H9 (cell line): Measurements from ENCODE around the gene APP. TPM values are rescaled to one million over a fixed set of nuclear protein-coding genes. Genes with fewer than 3 reads are reported as not detected.

Experiments
- DNase-seq: peaks from one replicate; pipeline ENCODE4 v3.0.0-alpha.2; 2017
- H2AFZ ChIP-seq: one replicate; pipeline ENCODE4 v1.6.1; 2013; ENCODE audit warnings: mild to moderate bottlenecking, low read length, control low read depth, moderate library complexity
- H2AK5ac ChIP-seq: 2 replicates; pipeline ENCODE4 v1.6.1; 2013; ENCODE audit warnings: low read length, control low read depth, mixed read lengths; ENCODE audit not compliant: insufficient read length
- H2BK120ac ChIP-seq: one replicate; pipeline ENCODE4 v1.6.1; 2013; ENCODE audit warnings: low read depth, mild to moderate bottlenecking, low read length, control low read depth, inconsistent platforms; ENCODE audit not compliant: poor library complexity, severe bottlenecking
- H2BK12ac ChIP-seq: 2 replicates; pipeline ENCODE4 v1.6.1; 2013; ENCODE audit warnings: low read length, control low read depth, mixed read lengths, low read depth; ENCODE audit not compliant: insufficient read length
- H2BK15ac ChIP-seq: 2 replicates; pipeline ENCODE4 v1.6.1; 2013; ENCODE audit warnings: low read depth, low read length, control low read depth
- H2BK20ac ChIP-seq: one replicate; pipeline ENCODE4 v1.6.1; 2013; ENCODE audit warnings: low read depth, mild to moderate bottlenecking, low read length, control low read depth, inconsistent platforms; ENCODE audit not compliant: poor library complexity, severe bottlenecking
- H2BK5ac ChIP-seq: 2 replicates; pipeline ENCODE4 v1.6.1; 2013; ENCODE audit warnings: low read length, control low read depth, mixed read lengths; ENCODE audit not compliant: insufficient read length
- H3K14ac ChIP-seq: 2 replicates; pipeline ENCODE4 v1.6.1; 2013; ENCODE audit warnings: low read length, control low read depth; ENCODE audit not compliant: insufficient read depth
- H3K18ac ChIP-seq: 2 replicates; pipeline ENCODE4 v1.6.1; 2013; ENCODE audit warnings: low read depth, mild to moderate bottlenecking, mixed read lengths, low read length, control low read depth; ENCODE audit not compliant: insufficient read length
- H3K23ac ChIP-seq: 2 replicates; pipeline ENCODE4 v1.6.1; 2013; ENCODE audit warnings: low read length, control low read depth, mixed read lengths, low read depth; ENCODE audit not compliant: insufficient read length
- H3K23me2 ChIP-seq: 2 replicates; pipeline ENCODE4 v1.6.1; 2013; ENCODE audit warnings: low read depth, mild to moderate bottlenecking, mixed read lengths, low read length, control low read depth; ENCODE audit not compliant: insufficient read length, poor library complexity, severe bottlenecking
- H3K27ac ChIP-seq: 2 replicates; pipeline ENCODE4 v1.5.1; 2013; ENCODE audit warnings: low read length, control low read depth, mixed read lengths, low read depth; ENCODE audit not compliant: insufficient read length
- H3K27me3 ChIP-seq: 2 replicates; pipeline ENCODE4 v1.6.1; 2013; ENCODE audit warnings: low read length, control low read depth, inconsistent platforms; ENCODE audit not compliant: insufficient read depth
- H3K4ac ChIP-seq: 2 replicates; pipeline ENCODE4 v1.6.1; 2013; ENCODE audit warnings: low read depth, mild to moderate bottlenecking, control low read depth, inconsistent platforms, low read length, moderate library complexity
- H3K4me1 ChIP-seq: 2 replicates; pipeline ENCODE4 v1.6.1; 2013; ENCODE audit warnings: low read length, control low read depth, inconsistent platforms; ENCODE audit not compliant: insufficient read depth
- H3K4me2 ChIP-seq: 2 replicates; pipeline ENCODE4 v1.6.1; 2013; ENCODE audit warnings: low read length, control low read depth, mixed read lengths; ENCODE audit not compliant: insufficient read length, insufficient read depth
- H3K56ac ChIP-seq: 2 replicates; pipeline ENCODE4 v1.6.1; 2013; ENCODE audit warnings: low read depth, mild to moderate bottlenecking, mixed read lengths, low read length, control low read depth; ENCODE audit not compliant: insufficient read length
- H3K79me1 ChIP-seq: 2 replicates; pipeline ENCODE4 v1.6.1; 2013; ENCODE audit warnings: low read depth, mild to moderate bottlenecking, moderate library complexity, low read length, control low read depth, inconsistent platforms; ENCODE audit not compliant: insufficient read depth, poor library complexity, severe bottlenecking
- H3K79me2 ChIP-seq: 2 replicates; pipeline ENCODE4 v1.6.1; 2013; ENCODE audit warnings: low read length, control low read depth, inconsistent platforms; ENCODE audit not compliant: insufficient read depth
- H3K9ac ChIP-seq: 2 replicates; pipeline ENCODE4 v1.6.1; 2013; ENCODE audit warnings: low read length, control low read depth, mixed read lengths; ENCODE audit not compliant: insufficient read length; ENCODE audit errors: extremely low read depth
- H3K9me3 ChIP-seq: one replicate; pipeline ENCODE4 v1.6.1; 2013; ENCODE audit warnings: low read depth, low read length, inconsistent platforms; ENCODE audit not compliant: control insufficient read depth
- H3T11ph ChIP-seq: one replicate; pipeline ENCODE4 v1.6.1; 2013; ENCODE audit warnings: mild to moderate bottlenecking, low read length, control low read depth, inconsistent platforms
- H4K20me1 ChIP-seq: one replicate; pipeline ENCODE4 v1.6.1; 2013; ENCODE audit not compliant: control insufficient read depth, insufficient read length, insufficient read depth
- H4K5ac ChIP-seq: 2 replicates; pipeline ENCODE4 v1.6.1; 2013; ENCODE audit warnings: low read depth, mild to moderate bottlenecking, mixed read lengths, low read length, control low read depth; ENCODE audit not compliant: insufficient read length
- H4K8ac ChIP-seq: replicated peaks from 2 replicates; pipeline ENCODE4 v1.6.1; 2013; ENCODE audit warnings: low read length, control low read depth, mixed read lengths, low read depth; ENCODE audit not compliant: insufficient read length
- H4K91ac ChIP-seq: 2 replicates; pipeline ENCODE4 v1.6.1; 2013; ENCODE audit warnings: low read depth, mild to moderate bottlenecking, moderate library complexity, mixed read lengths, low read length, control low read depth; ENCODE audit not compliant: insufficient read length
- H3K27ac Mint-ChIP-seq, 3 experiments: 2 replicates in 2 of 3; 3 replicates in 1 of 3; pipeline ENCODE4 v1.8.0; 2020 to 2021; ENCODE audit warnings: mixed read lengths in 3 of 3, mild to moderate bottlenecking in 1 of 3, moderate library complexity in 1 of 3
- H3K27me3 Mint-ChIP-seq: 2 replicates; pipeline ENCODE4 v1.8.0; 2021; ENCODE audit warnings: low read depth, mild to moderate bottlenecking, moderate library complexity, mixed read lengths
- H3K36me3 Mint-ChIP-seq, 3 experiments: 2 replicates in 2 of 3; 3 replicates in 1 of 3; pipeline ENCODE4 v1.8.0; 2020 to 2021; ENCODE audit warnings: low read depth in 3 of 3, mixed read lengths in 3 of 3; ENCODE audit not compliant: insufficient read depth in 1 of 3
- H3K4me1 Mint-ChIP-seq, 2 experiments: 2 replicates each; pipeline ENCODE4 v1.8.0; 2020; ENCODE audit warnings: mixed read lengths in 2 of 2
- H3K4me3 Mint-ChIP-seq, 2 experiments: 2 replicates in 1 of 2; 3 replicates in 1 of 2; pipeline ENCODE4 v1.8.0; 2020 to 2021; ENCODE audit warnings: mild to moderate bottlenecking in 2 of 2, mixed read lengths in 2 of 2, moderate library complexity in 1 of 2
- H3K9me3 Mint-ChIP-seq, 2 experiments: 2 replicates in 1 of 2; 3 replicates in 1 of 2; pipeline ENCODE4 v1.8.0; 2020; ENCODE audit warnings: mild to moderate bottlenecking in 2 of 2, mixed read lengths in 2 of 2, moderate library complexity in 1 of 2
- CTCF ChIP-seq: fragments of 200-600 bp; sonication (generic); conservative IDR thresholded peaks from 3 replicates; pipeline ENCODE4 v1.8.0; 2021; ENCODE audit warnings: antibody characterized with exemption, mild to moderate bottlenecking
- WGBS: extraction: QIAGEN DNeasy Blood & Tissue Kit; methylation state at CpG from one replicate; pipeline ENCODE4 v1.1.7; 2013; ENCODE audit warnings: missing lambda C conversion rate, low lambda C conversion rate, mixed read lengths; ENCODE audit not compliant: insufficient read length; ENCODE audit errors: extremely low coverage; 5-methylcytosine and 5-hydroxymethylcytosine counted together
- total RNA-seq: library from RNA; stranded (reverse); gene quantifications from 2 replicates; pipeline ENCODE4 v1.2.1, GENCODE V29; 2021

The APP gene
- total RNA-seq, 1 experiment from 2014 or later = 380 TPM

- Histone ChIP-seq H3K56ac (no peak overlapping the region), H3K79me1 (peaks cover 3% of the 10 kb centered on the region), H2BK20ac (no peak overlapping the region), H3K18ac (no peak overlapping the region), H3K4ac (no peak overlapping the region), H3K4me2 (no peak overlapping the region), H3T11ph (no peak overlapping the region), H3K27ac (peak overlapping the region; percentile 11), H2BK120ac (no peak overlapping the region), H4K20me1 (no peaks in the 10 kb centered on the region), H3K9me3 (no peaks in the 10 kb centered on the region), H4K8ac (no peak overlapping the region), H2BK15ac (no peak overlapping the region), H3K23ac (no peak overlapping the region), H2BK5ac (no peak overlapping the region), H4K5ac (no peak overlapping the region), H3K4me1 (peaks cover 24% of the 10 kb centered on the region), H2BK12ac (no peak overlapping the region), H4K91ac (no peak overlapping the region), H3K79me2 (peaks cover 34% of the 10 kb centered on the region), H2AFZ (no peak overlapping the region), H3K23me2 (no peaks in the 10 kb centered on the region), H2AK5ac (no peak overlapping the region), H3K9ac (no peak overlapping the region), H3K27me3 (no peaks in the 10 kb centered on the region), H3K14ac (no peak overlapping the region)
- H3K27me3 Mint-ChIP-seq = no peaks in the 10 kb centered on the region
- DNase-seq = no peak
- WGBS = no CpG with 5 or more reads among the region's 7 CpGs
- H3K27ac Mint-ChIP-seq = peak overlapping the region; percentile 49 to 95 (median 83)
- peaks cover 35 to 39% (median 36%) of the 10 kb centered on the region in 3 experiments for H3K36me3 Mint-ChIP-seq
- H3K4me1 Mint-ChIP-seq = peaks cover 46 to 54% of the 10 kb centered on the region in 2 experiments
- no peak for TF ChIP-seq CTCF
- H3K4me3 Mint-ChIP-seq = peak overlapping the region in 1 of 2 experiments; percentile 39; a peak in 2 of 5 replicates
- no peaks in the 10 kb centered on the region; a peak in 2 of 5 replicates for H3K9me3 Mint-ChIP-seq
Measured at GRCh38 chr21:26106562-26106961, 64.0 kb downstream of the APP start.
